GM23248 (cell line): ENCODE results near the gene TRPV3. TPM values are rescaled to one million over a fixed set of nuclear protein-coding genes. Genes with fewer than 3 reads are reported as not detected.
"Not testable (repeated sequence)": the region's sequence is repeated elsewhere in the genome, so short reads cannot be mapped to it uniquely, and the experiment has no call there.

Experiments used
- DNase-seq: peaks from one replicate; pipeline ENCODE4 v3.0.0-alpha.2; 2015
- H2AFZ ChIP-seq: fragments of 200-600 bp; sonication (generic); 2 replicates; pipeline ENCODE4 v1.6.1; 2016; ENCODE audit warnings: antibody characterized with exemption
- H3F3A ChIP-seq: fragments of 200-600 bp; sonication (generic); 2 replicates; pipeline ENCODE4 v1.6.1; 2016; ENCODE audit warnings: mild to moderate bottlenecking, antibody characterized with exemption, mixed run types; ENCODE audit not compliant: insufficient read depth
- H3K27ac ChIP-seq: fragments of 200-600 bp; sonication (generic); 2 replicates; pipeline ENCODE4 v1.5.1; 2016; ENCODE audit warnings: mild to moderate bottlenecking
- H3K27me3 ChIP-seq: fragments of 200-600 bp; sonication (generic); replicated peaks from 2 replicates; pipeline ENCODE4 v1.6.1; 2016; ENCODE audit warnings: mild to moderate bottlenecking; ENCODE audit not compliant: insufficient read depth
- H3K36me3 ChIP-seq: fragments of 200-600 bp; sonication (generic); 2 replicates; pipeline ENCODE4 v1.6.1; 2016; ENCODE audit warnings: low read depth, mild to moderate bottlenecking
- H3K4me1 ChIP-seq: fragments of 200-600 bp; sonication (generic); 2 replicates; pipeline ENCODE4 v1.6.1; 2016; ENCODE audit warnings: mild to moderate bottlenecking; ENCODE audit not compliant: insufficient read depth
- H3K4me2 ChIP-seq: fragments of 200-600 bp; sonication (generic); one replicate; pipeline ENCODE4 v1.6.1; 2016; ENCODE audit warnings: mild to moderate bottlenecking; ENCODE audit not compliant: unreplicated experiment
- H3K4me3 ChIP-seq: fragments of 200-600 bp; sonication (generic); 2 replicates; pipeline ENCODE4 v1.5.1; 2016; ENCODE audit warnings: mild to moderate bottlenecking
- H3K79me2 ChIP-seq: fragments of 200-600 bp; sonication (generic); 2 replicates; pipeline ENCODE4 v1.6.1; 2016; ENCODE audit warnings: mild to moderate bottlenecking; ENCODE audit not compliant: insufficient read depth
- H3K9ac ChIP-seq: fragments of 200-600 bp; sonication (generic); 2 replicates; pipeline ENCODE4 v1.6.1; 2016; ENCODE audit warnings: mild to moderate bottlenecking
- H3K9me2 ChIP-seq: fragments of 200-600 bp; sonication (generic); 2 replicates; pipeline ENCODE4 v1.6.1; 2016; ENCODE audit warnings: mixed run types, mild to moderate bottlenecking, moderate library complexity; ENCODE audit not compliant: insufficient read depth
- H3K9me3 ChIP-seq: fragments of 200-600 bp; sonication (generic); one replicate; pipeline ENCODE4 v1.6.1; 2017; ENCODE audit warnings: low read depth
- H4K20me1 ChIP-seq: fragments of 200-600 bp; sonication (generic); 2 replicates; pipeline ENCODE4 v1.6.0; 2016; ENCODE audit not compliant: insufficient read depth
- EZH2 ChIP-seq: fragments of 200-600 bp; sonication (generic); IDR thresholded peaks from 2 replicates; pipeline ENCODE4 v1.6.1; 2018; ENCODE audit warnings: antibody characterized with exemption, mild to moderate bottlenecking; ENCODE audit not compliant: insufficient read depth, poor library complexity, severe bottlenecking
- EZH2phosphoT487 ChIP-seq: fragments of 200-600 bp; sonication (generic); IDR thresholded peaks from 2 replicates; pipeline ENCODE4 v1.6.1; 2018; ENCODE audit warnings: antibody characterized with exemption, moderate library complexity, mild to moderate bottlenecking, low read depth; ENCODE audit not compliant: insufficient read depth
- WGBS, 2 experiments: methylation state at CpG; one replicate each; pipeline ENCODE4 v1.1.6; 2015 to 2017; ENCODE audit warnings: low lambda C conversion rate in 2 of 2, low coverage in 1 of 2; ENCODE audit errors: missing lambda C conversion rate in 2 of 2; 5-methylcytosine and 5-hydroxymethylcytosine counted together
- in situ Hi-C: fragments of 300-500 bp; cut with MboI; formaldehyde crosslinking; loops from 2 replicates; pipeline ENCODE4 v1.15.0; 2020
- polyA plus RNA-seq: library from polyadenylated mRNA; unstranded; fragments of >200 nt; fragmentation: Nextera tagmentation; extraction: Ambion mirVana; gene quantifications from 2 replicates; pipeline ENCODE4 v1.2.1, GENCODE V29; 2016
- total RNA-seq: library from RNA; depleted of rRNA; stranded (reverse); fragments of >200 nt; shearing (Covaris generic); gene quantifications from 2 replicates; pipeline ENCODE4 v1.2.3, GENCODE V29; 2014

TRPV3 gene
- total and polyA plus RNA-seq, 2 experiments from 2014 or later = 0.41 to 1.1 TPM

GRCh38 chr17:3526971-3527370 is 30.6 kb downstream of the TRPV3 start:
- TF ChIP-seq EZH2 (no peak), EZH2phosphoT487 (no peak)
- H2AFZ ChIP-seq = no peak overlapping the region
- H3K4me2 ChIP-seq = no peak overlapping the region
- H3K27ac ChIP-seq = no peak overlapping the region
- no peaks in the 10 kb centered on the region for H3K9me2 ChIP-seq
- no peak for DNase-seq
- H3K4me3 ChIP-seq = no peak overlapping the region
- no peaks in the 10 kb centered on the region for H3K27me3 ChIP-seq
- H3K9me3 ChIP-seq = no peaks in the 10 kb centered on the region
- no peaks in the 10 kb centered on the region for H3K79me2 ChIP-seq
- no peaks in the 10 kb centered on the region for H4K20me1 ChIP-seq
- H3F3A ChIP-seq = no peaks in the 10 kb centered on the region
- H3K4me1 ChIP-seq = 0 out of 2 replicates have a peak, but pooled peaks cover 8% of the 10 kb centered on the region
- H3K9ac ChIP-seq = no peak overlapping the region
- in situ Hi-C loops = no loop called here
- no peaks in the 10 kb centered on the region for H3K36me3 ChIP-seq
- 87 to 89% methylated on average over 10 of the region's 10 CpGs for WGBS, 2 experiments

- no peak overlapping the region for H3K27ac ChIP-seq
- no peak overlapping the region for H2AFZ ChIP-seq
- H3K4me3 ChIP-seq = no peak overlapping the region
- H3K79me2 ChIP-seq = no peaks in the 10 kb centered on the region
- H3K4me2 ChIP-seq = no peak overlapping the region
- in situ Hi-C loops = no loop called here
- no peak for TF ChIP-seq EZH2
- no peak for TF ChIP-seq EZH2phosphoT487
- H3K4me1 ChIP-seq = 0 out of 2 replicates have a peak, but pooled peaks cover 8% of the 10 kb centered on the region
- H3K9me3 ChIP-seq = no peaks in the 10 kb centered on the region
- DNase-seq = no peak
- no peaks in the 10 kb centered on the region for H3F3A ChIP-seq
- no peaks in the 10 kb centered on the region for H4K20me1 ChIP-seq
- no peak overlapping the region for H3K9ac ChIP-seq
- no peaks in the 10 kb centered on the region for H3K36me3 ChIP-seq
- H3K27me3 ChIP-seq = no peaks in the 10 kb centered on the region
- H3K9me2 ChIP-seq = no peaks in the 10 kb centered on the region
- 92 to 95% methylated on average over 12 of the region's 12 CpGs for WGBS, 2 experiments
Measured at GRCh38 chr17:3526491-3526890, 31.1 kb downstream of the TRPV3 start.

DNA sequence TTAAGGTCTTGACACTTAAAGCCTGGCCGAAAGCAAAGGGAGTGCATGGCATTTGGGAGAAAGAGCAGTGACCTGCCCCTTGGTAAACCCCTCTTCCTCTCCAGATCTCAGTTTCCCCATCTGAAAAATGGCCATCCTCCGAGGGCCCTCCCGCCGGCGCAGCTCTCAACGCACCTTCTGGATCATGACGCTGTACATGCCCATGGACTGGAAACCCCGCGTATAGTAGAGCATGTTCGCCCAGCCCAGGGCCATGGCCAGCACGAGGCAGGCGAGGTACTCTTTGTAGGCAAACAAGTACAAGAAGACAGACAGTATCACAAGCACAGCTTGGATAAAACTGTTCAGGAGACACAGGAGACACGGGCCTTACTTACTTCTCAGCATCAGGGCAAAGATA is 33.6 kb downstream of the TRPV3 start:
- no peaks in the 10 kb centered on the region for H3K27me3 ChIP-seq
- H3K9me3 ChIP-seq = no peaks in the 10 kb centered on the region
- no peak overlapping the region for H3K4me3 ChIP-seq
- H3K4me2 ChIP-seq = no peak overlapping the region
- no peak for TF ChIP-seq EZH2phosphoT487
- TF ChIP-seq EZH2 = no peak
- no peaks in the 10 kb centered on the region for H3K9me2 ChIP-seq
- H3K27ac ChIP-seq = no peak overlapping the region
- H3K9ac ChIP-seq = no peak overlapping the region
- no peaks in the 10 kb centered on the region for H4K20me1 ChIP-seq
- no peaks in the 10 kb centered on the region for H3K36me3 ChIP-seq
- H2AFZ ChIP-seq = no peak overlapping the region
- H3K4me1 ChIP-seq = no peaks in the 10 kb centered on the region
- no peaks in the 10 kb centered on the region for H3K79me2 ChIP-seq
- WGBS, 2 experiments = 95 to 96% methylated on average over 13 of the region's 13 CpGs
- DNase-seq = no peak
- in situ Hi-C loops = no loop called here
- no peaks in the 10 kb centered on the region for H3F3A ChIP-seq

GRCh38 chr17:3519472-3519871 is 38.1 kb downstream of the TRPV3 start:
- H3K9me2 ChIP-seq, in situ Hi-C loops: not testable (repeated sequence)
- WGBS, 2 experiments = 79 to 100% methylated on average over 3 to 4 of the region's 4 CpGs

DNA sequence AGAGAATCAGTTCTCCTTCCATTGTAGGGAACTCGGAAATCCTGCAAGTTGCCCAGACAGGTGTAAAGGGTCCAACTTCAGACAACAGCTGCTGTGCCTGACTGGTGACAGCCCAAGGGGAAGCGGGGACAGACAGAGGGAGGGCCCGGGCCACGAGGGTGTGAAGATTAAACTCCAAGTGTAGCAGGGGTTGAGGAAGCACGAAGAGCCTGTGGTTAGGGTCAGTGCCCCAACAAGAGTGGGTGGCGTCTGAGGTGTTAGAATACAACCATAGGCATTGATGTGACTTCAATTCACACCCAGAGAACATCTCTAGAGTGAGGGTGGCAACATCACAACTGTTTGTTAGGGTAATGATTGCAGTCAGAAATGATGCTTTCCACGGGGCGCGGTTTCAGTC is 42.7 kb downstream of the TRPV3 start:
- Histone ChIP-seq H3F3A (peaks cover 15% of the 10 kb centered on the region), H3K36me3 (no peaks in the 10 kb centered on the region), H3K9me3 (no peaks in the 10 kb centered on the region), H4K20me1 (no peaks in the 10 kb centered on the region), H3K9ac (no peak overlapping the region), H3K4me1 (peaks cover 22% of the 10 kb centered on the region), H2AFZ (no peak overlapping the region), H3K9me2 (no peaks in the 10 kb centered on the region), H3K79me2 (no peaks in the 10 kb centered on the region), H3K27me3 (no peaks in the 10 kb centered on the region), H3K4me3 (no peak overlapping the region), H3K27ac (no peak overlapping the region), H3K4me2 (no peak overlapping the region)
- TF ChIP-seq EZH2 = no peak
- no peak for TF ChIP-seq EZH2phosphoT487
- 96 to 98% methylated on average over 9 of the region's 9 CpGs for WGBS, 2 experiments
- no peak for DNase-seq
- in situ Hi-C loops = no loop called here

More at GRCh38 chr17:3519472-3519871, 38.1 kb downstream of the TRPV3 start:
- not testable (repeated sequence) for H3K27me3 ChIP-seq, H4K20me1 ChIP-seq, H3K4me2 ChIP-seq, H3K9me3 ChIP-seq, H3K27ac ChIP-seq, H3K36me3 ChIP-seq, H3F3A ChIP-seq, H3K9ac ChIP-seq, H3K4me3 ChIP-seq, H3K4me1 ChIP-seq, H3K79me2 ChIP-seq, H2AFZ ChIP-seq, DNase-seq

DNA sequence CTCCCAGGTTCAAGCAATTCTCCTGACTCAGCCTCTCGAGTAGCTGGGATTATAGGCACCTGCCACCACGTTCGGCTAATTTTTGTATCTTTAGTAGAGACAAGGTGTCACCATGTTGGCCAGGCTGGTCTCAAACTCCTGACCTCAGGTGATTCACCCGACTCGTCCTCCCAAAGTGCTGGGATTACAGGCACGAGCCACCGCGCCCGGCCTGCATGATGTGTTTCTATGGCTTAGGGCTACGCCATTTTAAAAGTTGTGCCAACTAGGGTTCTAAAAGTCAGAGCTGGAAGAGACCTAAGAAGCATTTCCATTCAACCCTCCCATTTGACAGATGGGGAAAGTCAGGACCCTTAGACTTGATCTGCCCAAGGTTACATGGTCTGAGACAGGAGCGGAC is 43.4 kb downstream of the TRPV3 start:
- H3K4me3 ChIP-seq, H4K20me1 ChIP-seq, H3K36me3 ChIP-seq, H3K4me2 ChIP-seq, H3K27me3 ChIP-seq, H3K9me2 ChIP-seq, H3K27ac ChIP-seq, H3K9me3 ChIP-seq, in situ Hi-C loops, H3K79me2 ChIP-seq, H3K9ac ChIP-seq, DNase-seq, H2AFZ ChIP-seq: not testable (repeated sequence)
- 98% methylated on average over 11 of the region's 11 CpGs for WGBS, 2 experiments
- H3F3A ChIP-seq = peaks cover 15% of the 10 kb centered on the region
- peaks cover 22% of the 10 kb centered on the region for H3K4me1 ChIP-seq
